GM19372 (cell line): ENCODE data around the gene STK32B.

ENCODE experiments used
- ATAC-seq: cut with Tn5 transposase; IDR thresholded peaks from one replicate; pipeline ENCODE4 v1.9.1; 2021; ENCODE audit warnings: mild to moderate bottlenecking, low read depth, moderate library complexity; ENCODE audit not compliant: unreplicated experiment

STK32B gene

GRCh38 chr4:5120067-5120466, 68.8 kb downstream of the STK32B start:
- ATAC-seq = no peak

GRCh38 chr4:5120468-5120867, 69.2 kb downstream of the STK32B start:
- ATAC-seq = no peak

GRCh38 chr4:5122114-5122513, 70.8 kb downstream of the STK32B start:
- no peak for ATAC-seq

- no peak for ATAC-seq
Observed at GRCh38 chr4:5124876-5125275, 73.6 kb downstream of the STK32B start.

GRCh38 chr4:5125321-5125720, 74.0 kb downstream of the STK32B start:
- ATAC-seq = no peak

GRCh38 chr4:5126231-5126630, 75.0 kb downstream of the STK32B start:
- no peak for ATAC-seq

GRCh38 chr4:5126857-5127256, 75.6 kb downstream of the STK32B start:
- no peak for ATAC-seq

GRCh38 chr4:5127556-5127955, 76.3 kb downstream of the STK32B start:
- ATAC-seq = no peak

GRCh38 chr4:5128569-5128968, 77.3 kb downstream of the STK32B start:
- no peak for ATAC-seq

- no peak for ATAC-seq
Observed at GRCh38 chr4:5133201-5133600, 81.9 kb downstream of the STK32B start.

- ATAC-seq = no peak
Observed at GRCh38 chr4:5133933-5134594, 82.8 kb downstream of the STK32B start.

GRCh38 chr4:5134620-5135019, 83.3 kb downstream of the STK32B start:
- no peak for ATAC-seq

- ATAC-seq = no peak
Observed at GRCh38 chr4:5137226-5137625, 85.9 kb downstream of the STK32B start.

- ATAC-seq = no peak
Observed at GRCh38 chr4:5137927-5138326, 86.6 kb downstream of the STK32B start.

- no peak for ATAC-seq
Observed at GRCh38 chr4:5138389-5138788, 87.1 kb downstream of the STK32B start.

GRCh38 chr4:5139141-5139540, 87.9 kb downstream of the STK32B start:
- ATAC-seq = no peak

- ATAC-seq = no peak
Observed at GRCh38 chr4:5141802-5142201, 90.5 kb downstream of the STK32B start.

GRCh38 chr4:5142726-5143125, 91.4 kb downstream of the STK32B start:
- ATAC-seq = no peak

- no peak for ATAC-seq
Observed at GRCh38 chr4:5143306-5143861, 92.1 kb downstream of the STK32B start.

GRCh38 chr4:5143940-5144339, 92.7 kb downstream of the STK32B start:
- ATAC-seq = no peak

- ATAC-seq = no peak
Observed at GRCh38 chr4:5144384-5144783, 93.1 kb downstream of the STK32B start.

- ATAC-seq = no peak
Observed at GRCh38 chr4:5146248-5146647, 95.0 kb downstream of the STK32B start.

GRCh38 chr4:5152521-5152920, 101.2 kb downstream of the STK32B start:
- no peak for ATAC-seq
